HepG2 (cell line): Measurements from ENCODE around the gene RBPJ. TPM values are rescaled to one million over a fixed set of nuclear protein-coding genes. Genes with fewer than 3 reads are reported as not detected.

ENCODE experiments used
- ETV5 ChIP-seq: IDR thresholded peaks from 2 replicates; pipeline ENCODE4 v1.6.1; 2018; ENCODE audit warnings: missing biosample characterization, missing genetic modification reagents, inconsistent platforms, borderline replicate concordance
- FOXO1 ChIP-seq: sonication (generic); formaldehyde crosslinking; IDR thresholded peaks from 2 replicates; pipeline ENCODE4 v1.4.0; 2020; ENCODE audit warnings: missing genetic modification reagents
- HES4 ChIP-seq: sonication (generic); formaldehyde crosslinking; IDR thresholded peaks from 2 replicates; pipeline ENCODE4 v1.9.0; 2021; ENCODE audit warnings: mild to moderate bottlenecking, missing genetic modification reagents, borderline replicate concordance
- MEF2D ChIP-seq: sonication (generic); formaldehyde crosslinking; IDR thresholded peaks from 2 replicates; pipeline ENCODE4 v1.5.1; 2020; ENCODE audit warnings: mild to moderate bottlenecking, missing genetic modification reagents
- POLR2G ChIP-seq: fragments of 200-400 bp; formaldehyde crosslinking; IDR thresholded peaks from 2 replicates; pipeline ENCODE4 v1.6.1; 2018; ENCODE audit warnings: mild to moderate bottlenecking, low read depth, low read length, moderate library complexity
- PTBP1 ChIP-seq: fragments of 200-400 bp; formaldehyde crosslinking; IDR thresholded peaks from 2 replicates; pipeline ENCODE4 v1.6.1; 2018; ENCODE audit warnings: low read length, low read depth; ENCODE audit not compliant: poor library complexity, severe bottlenecking
- THYN1 ChIP-seq: sonication (generic); formaldehyde crosslinking; IDR thresholded peaks from 2 replicates; pipeline ENCODE4 v1.8.1; 2023; ENCODE audit warnings: low read depth, mild to moderate bottlenecking, moderate library complexity, missing genetic modification reagents, borderline replicate concordance
- ZNF432 ChIP-seq: sonication (generic); formaldehyde crosslinking; IDR thresholded peaks from 2 replicates; pipeline ENCODE4 v1.5.0; 2020; ENCODE audit warnings: missing genetic modification reagents, mild to moderate bottlenecking, borderline replicate concordance
- ZSCAN21 ChIP-seq: sonication (generic); formaldehyde crosslinking; IDR thresholded peaks from 2 replicates; pipeline ENCODE4 v1.8.0; 2022; ENCODE audit warnings: mild to moderate bottlenecking, missing genetic modification reagents, moderate library complexity, borderline replicate concordance
- ZSCAN9 ChIP-seq: IDR thresholded peaks from 2 replicates; pipeline ENCODE4 v1.6.1; 2016; ENCODE audit warnings: borderline replicate concordance
- polyA plus RNA-seq, 8 experiments: library from polyadenylated mRNA; depleted of rRNA in 3 of 8; stranded (reverse) in 7 of 8; unstranded in 1 of 8; fragments of >200 nt; fragmentation: Illumina TruSeq in 4 of 8; extraction: Trizol in 4 of 8; gene quantifications; 2 replicates each; pipeline versions ENCODE4 v1.2.1 to v1.2.3, GENCODE V29; 2011 to 2016; ENCODE audit warnings: low read depth in 4 of 8, missing spikeins in 1 of 8, mixed read lengths in 1 of 8; ENCODE audit not compliant: insufficient read depth in 1 of 8
- total RNA-seq, 5 experiments: library from RNA; depleted of rRNA; stranded (reverse); fragments of >200 nt; fragmentation: Illumina TruSeq; extraction: Trizol; gene quantifications; 2 replicates each; pipeline ENCODE4 v1.2.3, GENCODE V29; 2016; ENCODE audit warnings: low read depth in 1 of 5
- TF ChIP-seq, protein P1 (sequence below): sonication (generic); formaldehyde crosslinking; IDR thresholded peaks from 2 replicates; pipeline ENCODE4 v1.4.0; 2020; ENCODE audit warnings: mild to moderate bottlenecking, missing genetic modification reagents
- TF ChIP-seq, protein P2 (sequence below): sonication (generic); formaldehyde crosslinking; IDR thresholded peaks from 2 replicates; pipeline ENCODE4 v1.4.0; 2020; ENCODE audit warnings: missing genetic modification reagents
- TF ChIP-seq, protein P3 (sequence below): IDR thresholded peaks from 2 replicates; pipeline ENCODE4 v1.6.1; 2018; ENCODE audit warnings: missing genetic modification reagents, mild to moderate bottlenecking, missing compliant biosample characterization
- TF ChIP-seq, protein P4 (sequence below): sonication (generic); formaldehyde crosslinking; conservative IDR thresholded peaks from 2 replicates; pipeline ENCODE4 v1.4.0; 2020; ENCODE audit warnings: missing genetic modification reagents
- TF ChIP-seq, protein P5 (sequence below): sonication (generic); formaldehyde crosslinking; IDR thresholded peaks from 2 replicates; pipeline ENCODE4 v1.9.0; 2021; ENCODE audit warnings: missing genetic modification reagents, mild to moderate bottlenecking, borderline replicate concordance
- TF ChIP-seq, protein P6 (sequence below): sonication (generic); formaldehyde crosslinking; IDR thresholded peaks from 2 replicates; pipeline ENCODE4 v1.8.0; 2022; ENCODE audit warnings: low read depth, missing genetic modification reagents

The RBPJ gene
- total and polyA plus RNA-seq, 2 of the 13 experiments (the other 11 are each of a cell fraction or from before 2014, with no cell fraction given) = 25.9 to 33.2 TPM

DNA sequence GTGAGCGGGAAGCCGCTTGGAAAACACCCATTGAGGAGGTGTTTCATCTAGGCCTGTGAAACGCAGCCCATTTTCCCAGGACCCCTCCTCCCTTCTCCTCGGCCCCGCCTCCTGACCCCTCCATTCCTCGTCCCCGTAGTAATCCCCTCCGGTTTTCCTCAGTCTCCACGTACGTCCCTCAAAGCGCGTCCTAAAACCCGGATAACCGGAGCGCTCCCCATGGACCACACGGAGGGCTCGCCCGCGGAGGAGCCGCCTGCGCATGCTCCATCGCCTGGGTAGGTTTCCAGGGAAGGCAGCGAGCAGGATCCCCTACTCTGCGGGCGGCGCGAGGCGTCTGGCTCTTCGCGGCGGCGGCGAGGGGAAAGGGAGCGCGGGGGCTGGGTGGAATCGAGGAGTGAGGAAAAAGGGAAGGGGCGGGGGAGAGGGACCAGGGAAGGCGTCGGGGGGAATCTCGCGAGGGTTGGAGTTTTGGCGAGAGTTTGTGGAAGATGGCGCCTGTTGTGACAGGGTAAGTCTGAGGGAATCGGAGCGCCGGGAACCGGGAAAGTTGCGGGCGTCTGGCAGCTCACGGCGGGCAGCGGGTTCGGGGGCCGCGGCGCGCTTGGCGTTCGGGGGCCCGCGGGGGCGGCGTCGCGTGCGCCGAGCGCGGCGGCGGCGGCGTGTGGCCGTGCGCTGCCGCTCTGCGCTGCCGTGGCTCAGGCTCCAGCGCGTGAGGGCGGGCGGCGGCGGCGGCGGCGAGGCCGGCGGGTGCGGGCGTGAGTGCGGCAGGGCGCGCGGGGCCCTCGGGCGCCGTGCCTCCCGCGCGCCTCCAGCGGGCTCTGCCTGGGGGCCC is at the start of gene RBPJ (continued):
- TF ChIP-seq THYN1 (CRISPR knock-in tag) (no peak), ZSCAN21 (CRISPR knock-in tag) (no peak), PTBP1 (peak; percentile 59), ETV5 (CRISPR knock-in tag) (peak; percentile 18; the same call in 1 of the 2 replicates), HES4 (CRISPR knock-in tag) (no peak), ZSCAN9 (peak; percentile 71; the same call in 1 of the 2 replicates), POLR2G (peak; percentile 60; the same call in 1 of the 2 replicates), ZNF432 (no peak), MEF2D (CRISPR knock-in tag) (peak; percentile 86), FOXO1 (CRISPR knock-in tag) (peak; percentile 32; the same call in 1 of the 2 replicates)
- TF ChIP-seq, protein P1, sequence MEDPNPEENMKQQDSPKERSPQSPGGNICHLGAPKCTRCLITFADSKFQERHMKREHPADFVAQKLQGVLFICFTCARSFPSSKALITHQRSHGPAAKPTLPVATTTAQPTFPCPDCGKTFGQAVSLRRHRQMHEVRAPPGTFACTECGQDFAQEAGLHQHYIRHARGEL (CRISPR knock-in tag) = no peak
- TF ChIP-seq, protein P2, sequence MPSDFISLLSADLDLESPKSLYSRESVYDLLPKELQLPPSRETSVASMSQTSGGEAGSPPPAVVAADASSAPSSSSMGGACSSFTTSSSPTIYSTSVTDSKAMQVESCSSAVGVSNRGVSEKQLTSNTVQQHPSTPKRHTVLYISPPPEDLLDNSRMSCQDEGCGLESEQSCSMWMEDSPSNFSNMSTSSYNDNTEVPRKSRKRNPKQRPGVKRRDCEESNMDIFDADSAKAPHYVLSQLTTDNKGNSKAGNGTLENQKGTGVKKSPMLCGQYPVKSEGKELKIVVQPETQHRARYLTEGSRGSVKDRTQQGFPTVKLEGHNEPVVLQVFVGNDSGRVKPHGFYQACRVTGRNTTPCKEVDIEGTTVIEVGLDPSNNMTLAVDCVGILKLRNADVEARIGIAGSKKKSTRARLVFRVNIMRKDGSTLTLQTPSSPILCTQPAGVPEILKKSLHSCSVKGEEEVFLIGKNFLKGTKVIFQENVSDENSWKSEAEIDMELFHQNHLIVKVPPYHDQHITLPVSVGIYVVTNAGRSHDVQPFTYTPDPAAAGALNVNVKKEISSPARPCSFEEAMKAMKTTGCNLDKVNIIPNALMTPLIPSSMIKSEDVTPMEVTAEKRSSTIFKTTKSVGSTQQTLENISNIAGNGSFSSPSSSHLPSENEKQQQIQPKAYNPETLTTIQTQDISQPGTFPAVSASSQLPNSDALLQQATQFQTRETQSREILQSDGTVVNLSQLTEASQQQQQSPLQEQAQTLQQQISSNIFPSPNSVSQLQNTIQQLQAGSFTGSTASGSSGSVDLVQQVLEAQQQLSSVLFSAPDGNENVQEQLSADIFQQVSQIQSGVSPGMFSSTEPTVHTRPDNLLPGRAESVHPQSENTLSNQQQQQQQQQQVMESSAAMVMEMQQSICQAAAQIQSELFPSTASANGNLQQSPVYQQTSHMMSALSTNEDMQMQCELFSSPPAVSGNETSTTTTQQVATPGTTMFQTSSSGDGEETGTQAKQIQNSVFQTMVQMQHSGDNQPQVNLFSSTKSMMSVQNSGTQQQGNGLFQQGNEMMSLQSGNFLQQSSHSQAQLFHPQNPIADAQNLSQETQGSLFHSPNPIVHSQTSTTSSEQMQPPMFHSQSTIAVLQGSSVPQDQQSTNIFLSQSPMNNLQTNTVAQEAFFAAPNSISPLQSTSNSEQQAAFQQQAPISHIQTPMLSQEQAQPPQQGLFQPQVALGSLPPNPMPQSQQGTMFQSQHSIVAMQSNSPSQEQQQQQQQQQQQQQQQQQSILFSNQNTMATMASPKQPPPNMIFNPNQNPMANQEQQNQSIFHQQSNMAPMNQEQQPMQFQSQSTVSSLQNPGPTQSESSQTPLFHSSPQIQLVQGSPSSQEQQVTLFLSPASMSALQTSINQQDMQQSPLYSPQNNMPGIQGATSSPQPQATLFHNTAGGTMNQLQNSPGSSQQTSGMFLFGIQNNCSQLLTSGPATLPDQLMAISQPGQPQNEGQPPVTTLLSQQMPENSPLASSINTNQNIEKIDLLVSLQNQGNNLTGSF (CRISPR knock-in tag) = no peak
- TF ChIP-seq, protein P3, sequence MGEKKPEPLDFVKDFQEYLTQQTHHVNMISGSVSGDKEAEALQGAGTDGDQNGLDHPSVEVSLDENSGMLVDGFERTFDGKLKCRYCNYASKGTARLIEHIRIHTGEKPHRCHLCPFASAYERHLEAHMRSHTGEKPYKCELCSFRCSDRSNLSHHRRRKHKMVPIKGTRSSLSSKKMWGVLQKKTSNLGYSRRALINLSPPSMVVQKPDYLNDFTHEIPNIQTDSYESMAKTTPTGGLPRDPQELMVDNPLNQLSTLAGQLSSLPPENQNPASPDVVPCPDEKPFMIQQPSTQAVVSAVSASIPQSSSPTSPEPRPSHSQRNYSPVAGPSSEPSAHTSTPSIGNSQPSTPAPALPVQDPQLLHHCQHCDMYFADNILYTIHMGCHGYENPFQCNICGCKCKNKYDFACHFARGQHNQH (CRISPR knock-in tag) = peak; percentile 54; the same call in 1 of the 2 replicates
- TF ChIP-seq, protein P4, sequence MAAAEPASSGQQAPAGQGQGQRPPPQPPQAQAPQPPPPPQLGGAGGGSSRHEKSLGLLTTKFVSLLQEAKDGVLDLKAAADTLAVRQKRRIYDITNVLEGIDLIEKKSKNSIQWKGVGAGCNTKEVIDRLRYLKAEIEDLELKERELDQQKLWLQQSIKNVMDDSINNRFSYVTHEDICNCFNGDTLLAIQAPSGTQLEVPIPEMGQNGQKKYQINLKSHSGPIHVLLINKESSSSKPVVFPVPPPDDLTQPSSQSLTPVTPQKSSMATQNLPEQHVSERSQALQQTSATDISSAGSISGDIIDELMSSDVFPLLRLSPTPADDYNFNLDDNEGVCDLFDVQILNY (CRISPR knock-in tag) = no peak; the same call in 1 of the 2 replicates
- TF ChIP-seq, protein P5, sequence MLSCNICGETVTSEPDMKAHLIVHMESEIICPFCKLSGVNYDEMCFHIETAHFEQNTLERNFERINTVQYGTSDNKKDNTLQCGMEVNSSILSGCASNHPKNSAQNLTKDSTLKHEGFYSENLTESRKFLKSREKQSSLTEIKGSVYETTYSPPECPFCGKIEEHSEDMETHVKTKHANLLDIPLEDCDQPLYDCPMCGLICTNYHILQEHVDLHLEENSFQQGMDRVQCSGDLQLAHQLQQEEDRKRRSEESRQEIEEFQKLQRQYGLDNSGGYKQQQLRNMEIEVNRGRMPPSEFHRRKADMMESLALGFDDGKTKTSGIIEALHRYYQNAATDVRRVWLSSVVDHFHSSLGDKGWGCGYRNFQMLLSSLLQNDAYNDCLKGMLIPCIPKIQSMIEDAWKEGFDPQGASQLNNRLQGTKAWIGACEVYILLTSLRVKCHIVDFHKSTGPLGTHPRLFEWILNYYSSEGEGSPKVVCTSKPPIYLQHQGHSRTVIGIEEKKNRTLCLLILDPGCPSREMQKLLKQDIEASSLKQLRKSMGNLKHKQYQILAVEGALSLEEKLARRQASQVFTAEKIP (CRISPR knock-in tag) = no peak
- TF ChIP-seq, protein P6, sequence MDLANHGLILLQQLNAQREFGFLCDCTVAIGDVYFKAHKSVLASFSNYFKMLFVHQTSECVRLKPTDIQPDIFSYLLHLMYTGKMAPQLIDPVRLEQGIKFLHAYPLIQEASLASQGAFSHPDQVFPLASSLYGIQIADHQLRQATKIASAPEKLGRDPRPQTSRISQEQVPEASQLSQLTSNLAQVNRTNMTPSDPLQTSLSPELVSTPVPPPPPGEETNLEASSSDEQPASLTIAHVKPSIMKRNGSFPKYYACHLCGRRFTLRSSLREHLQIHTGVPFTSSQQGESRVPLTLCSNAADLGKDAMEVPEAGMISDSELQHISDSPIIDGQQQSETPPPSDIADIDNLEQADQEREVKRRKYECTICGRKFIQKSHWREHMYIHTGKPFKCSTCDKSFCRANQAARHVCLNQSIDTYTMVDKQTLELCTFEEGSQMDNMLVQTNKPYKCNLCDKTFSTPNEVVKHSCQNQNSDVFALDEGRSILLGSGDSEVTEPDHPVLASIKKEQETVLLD (CRISPR knock-in tag) = peak; percentile 63; the same call in 1 of the 2 replicates
